Stimulated activated CD4-positive, alpha-beta T cell treated with anti-CD3 and anti-CD28 coated beads, Interleukin-12 subunit alpha, Interleukin-12 subunit beta, amount 100 ng/mL, for 48 hours (primary cell): Measurements from ENCODE around the gene HES4.
"Not testable (repeated sequence)": the region's sequence is repeated elsewhere in the genome, so short reads cannot be mapped to it uniquely, and the experiment has no call there.

Source experiments
- DNase-seq, 3 donors: peaks; one replicate each; pipeline ENCODE4 v3.0.0-alpha.2; 2020; ENCODE audit warnings: low read depth in 2 of 3, low spot score in 1 of 3

The HES4 gene

GRCh38 chr1:1018321-1018685 is 18.4 kb upstream of the HES4 start:
- DNase-seq, result not testable (repeated sequence)

- DNase-seq, result not testable (repeated sequence)
These were observed 17.8 kb upstream of the HES4 start for GRCh38 chr1:1017397-1018320.

- no peak for DNase-seq
These were observed 15.1 kb upstream of the HES4 start for GRCh38 chr1:1014799-1015681.

- DNase-seq, result no peak
These were observed 14.2 kb upstream of the HES4 start for GRCh38 chr1:1013922-1014648.

- DNase-seq, result peak; percentile 64 to 77 (median 74)
These were observed 13.4 kb upstream of the HES4 start, which contains the start of gene ISG15 for GRCh38 chr1:1013105-1013921. TSS of gene ISG15 (plus strand) at chr1:1013497. CDS start at chr1:1013574, 77 bp downstream.

- DNase-seq, result not testable (repeated sequence)
These were observed 12.8 kb upstream of the HES4 start for GRCh38 chr1:1012736-1013104.

- no peak for DNase-seq
These were observed 11.6 kb upstream of the HES4 start for GRCh38 chr1:1011396-1011949.

GRCh38 chr1:1010131-1010530 is 10.2 kb upstream of the HES4 start:
- DNase-seq, result not testable (repeated sequence)

GRCh38 chr1:1006305-1007159 is 6.6 kb upstream of the HES4 start:
- no peak for DNase-seq

- no peak for DNase-seq
These were observed 5.9 kb upstream of the HES4 start for GRCh38 chr1:1005774-1006304.

- no peak for DNase-seq
These were observed 5.1 kb upstream of the HES4 start for GRCh38 chr1:1004780-1005697.

GRCh38 chr1:1004420-1004779 is 4.5 kb upstream of the HES4 start:
- no peak for DNase-seq

- DNase-seq, result no peak
These were observed 3.9 kb upstream of the HES4 start for GRCh38 chr1:1003618-1004419.

GRCh38 chr1:1001057-1001783 is 1.3 kb upstream of the HES4 start:
- DNase-seq, result no peak

GRCh38 chr1:1000357-1001056 is 610 bp upstream of the HES4 start:
- peak; percentile 57 to 67 (median 57) for DNase-seq
